Pancreas (tissue), 10 donors: ENCODE data around the gene SPINDOC. TPM values are rescaled to one million over a fixed set of nuclear protein-coding genes. Genes with fewer than 3 reads are reported as not detected.
"Not testable (repeated sequence)": the region's sequence is repeated elsewhere in the genome, so short reads cannot be mapped to it uniquely, and the experiment has no call there.

ENCODE experiments used
- ATAC-seq, 4 donors: fragments of 200-7000 bp; cut with Tn5 transposase; one replicate each; pipeline versions ENCODE4 v1.8.0 to v1.9.1; 2020; ENCODE audit warnings: mild to moderate bottlenecking in 4 of 4, moderate library complexity in 4 of 4
- DNase-seq, 6 donors: peaks; one replicate each; pipeline ENCODE4 v3.0.0-alpha.2; 2020
- FAIRE-seq: peaks from 2 replicates; lab custom pipeline; 2012; peaks lifted over from hg19 to GRCh38; lab: Jason Lieb, UNC
- H3K27ac ChIP-seq, 4 donors: fragments of 200-600 bp; sonication (generic); 1 replicate in 3 of 4; 2 replicates in 1 of 4; pipeline versions ENCODE4 v1.5.0 to v1.8.0; 2020
- H3K27me3 ChIP-seq, 4 donors: fragments of 200-600 bp; one replicate each; pipeline ENCODE4 v1.8.0; 2021
- H3K36me3 ChIP-seq, 3 donors: fragments of 200-600 bp; sonication (generic) in 1 of 3; one replicate each; pipeline versions ENCODE4 v1.5.0 to v1.8.0; 2020 to 2021
- H3K4me1 ChIP-seq, 3 donors: fragments of 200-600 bp; one replicate each; pipeline ENCODE4 v1.8.0; 2021
- H3K4me3 ChIP-seq, 4 donors: fragments of 200-600 bp; sonication (generic) in 2 of 4; one replicate each; pipeline versions ENCODE4 v1.5.0 to v1.8.0; 2020 to 2021
- H3K9me3 ChIP-seq, 4 donors: fragments of 200-600 bp; one replicate each; pipeline ENCODE4 v1.8.0; 2021
- WGBS, 2 donors: extraction: QIAGEN DNeasy Blood & Tissue Kit; methylation state at CpG; one replicate each; pipeline ENCODE4 v1.1.7; 2013; 5-methylcytosine and 5-hydroxymethylcytosine counted together
- intact Hi-C, 3 donors: fragments of 100-400 bp; cut with DNase I; formaldehyde crosslinking; loops; one replicate each; pipeline versions ENCODE4 v1.11.1 to v1.14.2; 2022
- polyA plus RNA-seq, 2 donors: library from polyadenylated mRNA; stranded (reverse); fragments of 200-250 nt; gene quantifications; one replicate each; pipeline ENCODE4 v1.2.3, GENCODE V29; 2013
- total RNA-seq, 6 donors: library from RNA; stranded (reverse); fragmentation: NEBNext Ultra II Directional in 4 of 6; extraction: Animal tissue kit (Norgen Biotek cat#: 25700) in 4 of 6; gene quantifications; one replicate each; pipeline versions ENCODE4 v1.2.1 to v1.2.4, GENCODE V29; 2021 to 2023
- TF ChIP-seq, protein P1 (sequence below), 4 donors: fragments of 200-600 bp; sonication (generic) in 3 of 4; IDR thresholded peaks; one replicate each; pipeline versions ENCODE4 v1.5.0 to v1.8.0; 2021; ENCODE audit warnings: antibody characterized with exemption in 4 of 4
- donor health status: healthy with polysubstance abuse.
- donor health status: DM: no; HTN: no; CAD: no; lungs with moderate emphysema.
- donor health status: DM: no; HTN: no; CAD: no.
- donor health status: control.
- donor health status: control.
- donor health status: Bipolar disorder and iron deficiency.
- donor health status: DM: yes; HTN: yes; CAD: no.
- donor health status: DM: no; HTN: no; CAD: no.
- donor health status: DM: no; HTN: no; CAD: no.
- donor health status: DM: yes; HTN: yes; CAD: no.

The SPINDOC gene
- total and polyA plus RNA-seq, 8 donors = 2.5 to 8.3 (median 4.4) TPM

- no peaks in the 10 kb centered on the region for H3K27me3 ChIP-seq
- DNase-seq (peak; percentile 63 to 86 (median 74)), FAIRE-seq (no peak), ATAC-seq (peak; percentile 32 to 54 (median 38))
- H3K27ac ChIP-seq = peak within 1 kb of the TSS; percentile 35 to 69 (median 58)
- 0 to 1% methylated on average over 47 to 113 of the region's 113 CpGs for WGBS, 2 donors
- H3K4me1 ChIP-seq = peaks cover 0 to 3% (median 0%) of the 10 kb centered on the region in 3 donors
- no peaks in the 10 kb centered on the region for H3K36me3 ChIP-seq
- H3K4me3 ChIP-seq = peak within 1 kb of the TSS; percentile 63 to 94 (median 86)
- H3K9me3 ChIP-seq = no peaks in the 10 kb centered on the region
- intact Hi-C loops = loop anchor here in 2 of 3 donors (5.0 to 10.0 kb wide), 3 partner anchors 66 to 179 kb away; partner anchors contain the start of gene MARK2 (in 1 of the 2)
- TF ChIP-seq, protein P1, sequence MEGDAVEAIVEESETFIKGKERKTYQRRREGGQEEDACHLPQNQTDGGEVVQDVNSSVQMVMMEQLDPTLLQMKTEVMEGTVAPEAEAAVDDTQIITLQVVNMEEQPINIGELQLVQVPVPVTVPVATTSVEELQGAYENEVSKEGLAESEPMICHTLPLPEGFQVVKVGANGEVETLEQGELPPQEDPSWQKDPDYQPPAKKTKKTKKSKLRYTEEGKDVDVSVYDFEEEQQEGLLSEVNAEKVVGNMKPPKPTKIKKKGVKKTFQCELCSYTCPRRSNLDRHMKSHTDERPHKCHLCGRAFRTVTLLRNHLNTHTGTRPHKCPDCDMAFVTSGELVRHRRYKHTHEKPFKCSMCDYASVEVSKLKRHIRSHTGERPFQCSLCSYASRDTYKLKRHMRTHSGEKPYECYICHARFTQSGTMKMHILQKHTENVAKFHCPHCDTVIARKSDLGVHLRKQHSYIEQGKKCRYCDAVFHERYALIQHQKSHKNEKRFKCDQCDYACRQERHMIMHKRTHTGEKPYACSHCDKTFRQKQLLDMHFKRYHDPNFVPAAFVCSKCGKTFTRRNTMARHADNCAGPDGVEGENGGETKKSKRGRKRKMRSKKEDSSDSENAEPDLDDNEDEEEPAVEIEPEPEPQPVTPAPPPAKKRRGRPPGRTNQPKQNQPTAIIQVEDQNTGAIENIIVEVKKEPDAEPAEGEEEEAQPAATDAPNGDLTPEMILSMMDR (IDR thresholded peaks at IDR 0.05) = peak; percentile 14 to 62 (median 32)
These were observed 44.8 kb upstream of the SPINDOC start, which contains the start of gene ZFTA for GRCh38 chr11:63768237-63769041. Gene ZFTA (minus strand): TSS chr11:63768775. CDS start chr11:63768622, 153 bp downstream.

DNA sequence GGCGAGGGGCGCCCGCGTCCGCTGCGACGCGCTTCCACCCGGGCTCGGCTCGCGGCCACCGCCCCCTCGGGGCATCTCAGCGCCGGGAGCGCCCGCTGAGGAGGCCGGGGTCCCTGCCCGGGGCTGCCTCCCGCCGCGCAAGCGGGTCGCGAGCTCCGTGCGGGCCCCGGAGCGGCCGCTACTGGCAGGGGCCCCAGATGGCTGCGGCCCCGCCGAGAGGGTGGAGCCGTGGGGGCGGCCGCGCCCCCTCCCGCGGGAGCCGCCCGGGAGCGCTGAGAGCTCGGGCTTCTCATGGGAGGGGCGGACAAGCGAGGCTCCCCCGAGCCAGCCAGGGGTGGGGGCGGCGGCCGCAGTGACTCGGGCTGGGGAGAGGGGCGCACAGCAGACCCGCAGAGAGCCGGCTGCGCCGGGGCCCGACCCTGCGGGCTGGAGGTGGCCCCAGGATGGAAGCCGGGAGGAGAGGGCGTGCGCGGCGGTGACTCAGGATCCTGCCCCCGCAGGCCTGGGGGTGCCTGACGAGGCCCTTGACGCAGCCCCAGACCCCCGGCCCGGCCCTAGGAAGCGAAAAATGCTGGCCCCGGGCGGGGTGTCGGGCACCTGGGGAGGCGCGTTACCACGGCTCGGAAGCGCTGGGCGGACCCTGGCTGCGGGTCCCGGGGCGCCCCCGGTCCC is 44.1 kb upstream of the SPINDOC start:
- TF ChIP-seq, protein P1 (IDR thresholded peaks at IDR 0.05) = no peak
- Histone ChIP-seq H3K27me3 (no peaks in the 10 kb centered on the region), H3K4me1 (peaks cover 0 to 3% (median 0%) of the 10 kb centered on the region in 3 donors), H3K9me3 (no peaks in the 10 kb centered on the region), H3K27ac (peak overlapping the region in 2 of 4 donors; percentile 48 to 49), H3K36me3 (no peaks in the 10 kb centered on the region), H3K4me3 (peak overlapping the region; percentile 63 to 94 (median 86))
- whole genome bisulfite sequencing, 2 donors = 0 to 1% methylated on average over 70 to 82 of the region's 82 CpGs
- FAIRE-seq = no peak
- ATAC-seq = peak; percentile 16 to 48 (median 34)
- peak; percentile 26 to 80 (median 50) for DNase-seq
- intact Hi-C loops = loop anchor here in 2 of 3 donors (5.0 to 10.0 kb wide), 3 partner anchors 66 to 178 kb away; partner anchors contain the start of gene MARK2 (in 1 of the 2)

GRCh38 chr11:63769714-63770455 is 43.4 kb upstream of the SPINDOC start:
- DNase-seq (peak in 1 of 6 donors; percentile 16), FAIRE-seq (no peak), ATAC-seq (peak in 2 of 4 donors; percentile 1 to 2)
- TF ChIP-seq, protein P1 (IDR thresholded peaks at IDR 0.05) = no peak
- no peak overlapping the region for H3K27ac ChIP-seq
- H3K27me3 ChIP-seq = no peaks in the 10 kb centered on the region
- no peaks in the 10 kb centered on the region for H3K9me3 ChIP-seq
- H3K36me3 ChIP-seq = no peaks in the 10 kb centered on the region
- peak overlapping the region; percentile 63 to 94 (median 86) for H3K4me3 ChIP-seq
- WGBS, 2 donors = 24 to 25% methylated on average over 35 of the region's 35 CpGs
- intact Hi-C loops = loop anchor here in 2 of 3 donors (5.0 to 10.0 kb wide), 4 partner anchors 55 to 177 kb away; partner anchors contain the start of gene MARK2 (in 1 of the 2)
- peaks cover 0 to 3% (median 0%) of the 10 kb centered on the region in 3 donors for H3K4me1 ChIP-seq

- FAIRE-seq (no peak), ATAC-seq (no peak), DNase-seq (no peak)
- intact Hi-C loops = loop anchor here in 1 of 3 donors (10.0 kb wide), 1 partner anchor 54 kb away; no protein-coding TSS in a partner anchor
- 85 to 93% methylated on average over 7 of the region's 7 CpGs for WGBS, 2 donors
- Histone ChIP-seq H3K9me3 (no peaks in the 10 kb centered on the region), H3K27ac (no peak overlapping the region), H3K36me3 (no peaks in the 10 kb centered on the region), H3K4me1 (peaks cover 0 to 3% (median 0%) of the 10 kb centered on the region in 3 donors), H3K4me3 (no peak overlapping the region), H3K27me3 (no peaks in the 10 kb centered on the region)
- TF ChIP-seq, protein P1 (IDR thresholded peaks at IDR 0.05) = no peak
These were observed 42.5 kb upstream of the SPINDOC start for GRCh38 chr11:63770763-63771162.

DNA sequence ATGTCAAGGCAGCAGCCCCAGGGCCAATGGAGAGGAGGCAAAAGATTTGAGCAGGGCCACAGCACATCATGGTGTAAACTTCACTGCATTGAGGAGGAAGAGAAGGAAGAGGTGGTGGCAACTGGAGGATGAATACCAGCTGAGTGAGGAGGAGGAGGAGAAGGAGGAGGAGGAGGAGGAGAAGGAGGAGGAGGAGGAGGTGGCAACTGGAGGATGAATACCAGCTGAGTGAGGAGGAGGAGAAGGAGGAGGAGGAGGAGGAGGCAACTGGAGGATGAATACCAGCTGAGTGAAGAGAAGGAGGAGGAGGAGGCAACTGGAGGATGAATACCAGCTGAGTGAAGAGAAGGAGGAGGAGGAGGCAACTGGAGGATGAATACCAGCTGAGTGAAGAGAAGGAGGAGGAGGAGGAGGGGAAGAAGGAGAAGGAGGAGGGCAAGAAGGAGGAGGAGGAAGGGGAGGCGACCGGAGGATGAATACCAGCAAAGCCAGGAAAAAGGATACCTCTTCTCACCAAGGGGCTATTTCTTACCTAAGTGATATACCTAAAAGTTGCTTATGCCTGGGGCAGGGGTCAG is 41.4 kb upstream of the SPINDOC start:
- H3K27me3 ChIP-seq, H3K4me1 ChIP-seq, H3K4me3 ChIP-seq, FAIRE-seq, H3K9me3 ChIP-seq, ATAC-seq, H3K36me3 ChIP-seq, H3K27ac ChIP-seq, DNase-seq: not testable (repeated sequence)
- intact Hi-C loops = loop anchor here in 1 of 3 donors (10.0 kb wide), 1 partner anchor 53 kb away; no protein-coding TSS in a partner anchor
- WGBS, 2 donors = 87 to 93% methylated on average over 2 of the region's 2 CpGs
